ENCODE measurements around the gene PDZRN3. TPM values are rescaled to one million over a fixed set of nuclear protein-coding genes. Genes with fewer than 3 reads are reported as not detected.
"Not testable (repeated sequence)": the region's sequence is repeated elsewhere in the genome, so short reads cannot be mapped to it uniquely, and the experiment has no call there.

Gene PDZRN3
- total and polyA plus RNA-seq, 2 donors (not counting 3 experiments of a cell fraction or from before 2014, with no cell fraction given), result not detected

DNA sequence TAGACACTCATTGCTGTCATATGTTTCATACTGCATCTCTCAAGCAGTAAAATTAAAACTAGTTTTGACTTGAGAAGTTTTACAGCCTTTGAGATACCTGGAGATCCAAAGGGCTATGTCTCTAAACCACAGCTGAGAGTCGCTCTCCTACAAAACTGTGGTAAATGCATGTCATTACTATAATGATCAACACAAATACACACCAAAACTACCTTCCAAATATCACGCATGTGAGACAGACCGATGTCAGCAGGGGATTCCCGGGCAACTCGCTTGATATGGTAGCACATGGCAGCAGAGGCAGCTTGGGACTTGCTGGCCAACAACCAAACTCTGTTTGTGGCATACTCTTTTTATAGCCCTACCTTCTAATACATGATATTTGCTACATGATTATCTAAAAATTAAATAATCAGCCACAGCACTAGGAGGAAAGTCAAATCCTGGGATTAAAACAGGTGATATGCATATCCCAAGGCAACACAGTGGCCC, 56.3 kb downstream of the PDZRN3 start:
- Histone ChIP-seq H3K27me3 (ENCODE audit: control insufficient read depth in 2 of 2, insufficient read depth in 2 of 2, low read length in 2 of 2) (no peaks in the 10 kb centered on the region), H3K79me2 (ENCODE audit: control insufficient read depth, insufficient read depth, low read length) (no peaks in the 10 kb centered on the region), H3K36me3 (ENCODE audit: control insufficient read depth in 2 of 2, extremely low read depth in 1 of 2, insufficient read depth in 2 of 2, low read length in 2 of 2) (no peaks in the 10 kb centered on the region), H3K9me1 (replicated peaks; ENCODE audit: control insufficient read depth, extremely low read depth, insufficient read depth, low read length) (no peaks in the 10 kb centered on the region), H3K4me3 (replicated peaks in 1 of 3; ENCODE audit: insufficient read depth in 1 of 3, low read depth in 1 of 3, low read length in 3 of 3) (no peak overlapping the region), H3K9me3 (replicated peaks; ENCODE audit: control insufficient read depth, insufficient read depth, low read length) (no peaks in the 10 kb centered on the region), H3K4me2 (ENCODE audit: insufficient read depth, low read length) (no peak overlapping the region), H3K9ac (replicated peaks; ENCODE audit: extremely low read depth, insufficient read depth, low read length) (no peak overlapping the region), H4K20me1 (replicated peaks; ENCODE audit: control insufficient read depth, extremely low read depth, insufficient read depth, low read length) (no peaks in the 10 kb centered on the region), H3K27ac (ENCODE audit: insufficient read depth, low read depth, low read length) (no peak overlapping the region), H2AFZ (ENCODE audit: low read depth, low read length) (no peak overlapping the region), H3K4me1 (ENCODE audit: control insufficient read depth, extremely low read depth, insufficient read depth, low read length) (no peaks in the 10 kb centered on the region)
- dilution Hi-C loops (cut with MboI; ENCODE audit: extremely low pct_ligation_motif_present, low sequenced_read_pairs), result no loop called here
- no peak for TF ChIP-seq POLR2A (IDR thresholded peaks at IDR 0.05; ENCODE audit: low read depth, low read length)
- TF ChIP-seq EZH2 (IDR thresholded peaks at IDR 0.05; ENCODE audit: borderline replicate concordance, low read depth, low read length, severe bottlenecking), result no peak
- TF ChIP-seq, protein P1, sequence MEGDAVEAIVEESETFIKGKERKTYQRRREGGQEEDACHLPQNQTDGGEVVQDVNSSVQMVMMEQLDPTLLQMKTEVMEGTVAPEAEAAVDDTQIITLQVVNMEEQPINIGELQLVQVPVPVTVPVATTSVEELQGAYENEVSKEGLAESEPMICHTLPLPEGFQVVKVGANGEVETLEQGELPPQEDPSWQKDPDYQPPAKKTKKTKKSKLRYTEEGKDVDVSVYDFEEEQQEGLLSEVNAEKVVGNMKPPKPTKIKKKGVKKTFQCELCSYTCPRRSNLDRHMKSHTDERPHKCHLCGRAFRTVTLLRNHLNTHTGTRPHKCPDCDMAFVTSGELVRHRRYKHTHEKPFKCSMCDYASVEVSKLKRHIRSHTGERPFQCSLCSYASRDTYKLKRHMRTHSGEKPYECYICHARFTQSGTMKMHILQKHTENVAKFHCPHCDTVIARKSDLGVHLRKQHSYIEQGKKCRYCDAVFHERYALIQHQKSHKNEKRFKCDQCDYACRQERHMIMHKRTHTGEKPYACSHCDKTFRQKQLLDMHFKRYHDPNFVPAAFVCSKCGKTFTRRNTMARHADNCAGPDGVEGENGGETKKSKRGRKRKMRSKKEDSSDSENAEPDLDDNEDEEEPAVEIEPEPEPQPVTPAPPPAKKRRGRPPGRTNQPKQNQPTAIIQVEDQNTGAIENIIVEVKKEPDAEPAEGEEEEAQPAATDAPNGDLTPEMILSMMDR (IDR thresholded peaks at IDR 0.05; ENCODE audit: extremely low read depth in 1 of 2, insufficient read depth in 1 of 2, low read depth in 1 of 2, low read length in 2 of 2), result no peak
- no peak for TF ChIP-seq POLR2AphosphoS5 (IDR thresholded peaks at IDR 0.05; ENCODE audit: insufficient read depth, low read depth, low read length)
- intact Hi-C loops (cut with micrococcal nuclease), result no loop called here
- CTCF ChIA-PET, result no interaction called here
- POLR2A ChIA-PET, result no interaction called here
- FAIRE-seq (no peak), DNase-seq (ENCODE audit: low read depth, low spot score) (no peak)
- no TSS peak for BruUV-seq (replicated peaks)

DNA sequence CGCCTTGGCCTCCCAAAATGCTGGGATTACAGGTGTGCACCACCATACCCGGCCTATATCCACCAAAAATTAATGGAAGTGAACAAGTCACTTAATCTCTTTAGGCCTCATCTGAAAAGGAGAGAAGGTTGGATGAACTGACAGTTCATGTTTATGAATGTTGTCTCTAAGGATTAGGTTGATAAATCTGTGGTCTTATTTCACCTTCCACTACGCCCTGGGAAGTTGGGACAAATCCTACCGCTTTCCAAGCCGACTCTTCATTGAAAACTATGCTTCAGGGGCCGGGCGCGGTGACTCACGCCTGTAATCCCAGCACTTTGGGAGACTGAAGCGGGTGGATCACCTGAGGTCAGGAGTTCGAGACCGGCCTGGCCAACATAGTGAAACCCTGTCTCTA, 59.4 kb downstream of the PDZRN3 start:
- H3K4me2 ChIP-seq (ENCODE audit: insufficient read depth, low read length); H3K4me3 ChIP-seq (replicated peaks in 1 of 3; ENCODE audit: insufficient read depth in 1 of 3, low read depth in 1 of 3, low read length in 3 of 3); CTCF ChIA-PET; FAIRE-seq; H3K79me2 ChIP-seq (ENCODE audit: control insufficient read depth, insufficient read depth, low read length); H3K36me3 ChIP-seq (ENCODE audit: control insufficient read depth in 2 of 2, extremely low read depth in 1 of 2, insufficient read depth in 2 of 2, low read length in 2 of 2); H3K9me1 ChIP-seq (replicated peaks; ENCODE audit: control insufficient read depth, extremely low read depth, insufficient read depth, low read length); H3K27me3 ChIP-seq (ENCODE audit: control insufficient read depth in 2 of 2, insufficient read depth in 2 of 2, low read length in 2 of 2); DNase-seq (ENCODE audit: low read depth, low spot score); POLR2A ChIA-PET; H3K4me1 ChIP-seq (ENCODE audit: control insufficient read depth, extremely low read depth, insufficient read depth, low read length); intact Hi-C loops (cut with micrococcal nuclease); H4K20me1 ChIP-seq (replicated peaks; ENCODE audit: control insufficient read depth, extremely low read depth, insufficient read depth, low read length); H3K9me3 ChIP-seq (replicated peaks; ENCODE audit: control insufficient read depth, insufficient read depth, low read length); BruUV-seq (replicated peaks); H3K27ac ChIP-seq (ENCODE audit: insufficient read depth, low read depth, low read length); dilution Hi-C loops (cut with MboI; ENCODE audit: extremely low pct_ligation_motif_present, low sequenced_read_pairs); H3K9ac ChIP-seq (replicated peaks; ENCODE audit: extremely low read depth, insufficient read depth, low read length); H2AFZ ChIP-seq (ENCODE audit: low read depth, low read length): not testable (repeated sequence)
